ENCODE results near the gene DNAJB11. TPM values are rescaled to one million over a fixed set of nuclear protein-coding genes. Genes with fewer than 3 reads are reported as not detected.

DNAJB11 gene
- total and polyA plus RNA-seq, 12 donors = 20.1 to 93.2 (median 39.6) TPM

GRCh38 chr3:186622651-186623310 is 52.3 kb downstream of the DNAJB11 start:
- Histone ChIP-seq H3K4me3 (no peak overlapping the region), H3K27me3 (no peaks in the 10 kb centered on the region), H3K27ac (no peak overlapping the region), H3K36me3 (replicated peaks in 1 of 2) (no peaks in the 10 kb centered on the region), H3K9me3 (replicated peaks in 1 of 3) (no peaks in the 10 kb centered on the region), H3K4me1 (replicated peaks in 1 of 2) (no peaks in the 10 kb centered on the region)
- TF ChIP-seq CTCF (IDR thresholded peaks at IDR 0.05) = no peak
- no peak for TF ChIP-seq POLR2A (IDR thresholded peaks at IDR 0.05)
- intact Hi-C loops (cut with DNase I) = no loop called here
- 20 to 59% (median 50%) methylated on average over 2 of the region's 2 CpGs for WGBS, 4 donors
- DNase-seq = no peak

GRCh38 chr3:186624598-186624997 is 54.1 kb downstream of the DNAJB11 start:
- no peaks in the 10 kb centered on the region for H3K4me1 ChIP-seq (replicated peaks in 1 of 2)
- DNase-seq = no peak
- H3K9me3 ChIP-seq (replicated peaks in 1 of 3) = no peaks in the 10 kb centered on the region
- WGBS, 4 donors = 66 to 73% (median 69%) methylated on average over 4 of the region's 4 CpGs
- no peak overlapping the region for H3K4me3 ChIP-seq
- H3K36me3 ChIP-seq (replicated peaks in 1 of 2) = no peaks in the 10 kb centered on the region
- no peak overlapping the region for H3K27ac ChIP-seq
- TF ChIP-seq CTCF (IDR thresholded peaks at IDR 0.05) (no peak), POLR2A (IDR thresholded peaks at IDR 0.05) (no peak)
- no peaks in the 10 kb centered on the region for H3K27me3 ChIP-seq
- intact Hi-C loops (cut with DNase I) = no loop called here

- Histone ChIP-seq H3K36me3 (replicated peaks in 1 of 2) (no peaks in the 10 kb centered on the region), H3K4me3 (no peak overlapping the region), H3K27ac (no peak overlapping the region), H3K27me3 (no peaks in the 10 kb centered on the region), H3K4me1 (replicated peaks in 1 of 2) (no peaks in the 10 kb centered on the region), H3K9me3 (replicated peaks in 1 of 3) (no peaks in the 10 kb centered on the region)
- TF ChIP-seq POLR2A (IDR thresholded peaks at IDR 0.05) (no peak), CTCF (IDR thresholded peaks at IDR 0.05) (no peak)
- WGBS, 4 donors = 48 to 73% (median 62%) methylated on average over 4 of the region's 4 CpGs
- intact Hi-C loops (cut with DNase I) = no loop called here
- DNase-seq = no peak
Measured at GRCh38 chr3:186625600-186626042, 55.1 kb downstream of the DNAJB11 start.

- Histone ChIP-seq H3K4me3 (no peak overlapping the region), H3K27me3 (no peaks in the 10 kb centered on the region), H3K9me3 (replicated peaks in 1 of 3) (no peaks in the 10 kb centered on the region), H3K4me1 (replicated peaks in 1 of 2) (no peaks in the 10 kb centered on the region), H3K36me3 (replicated peaks in 1 of 2) (no peaks in the 10 kb centered on the region), H3K27ac (no peak overlapping the region)
- DNase-seq = no peak
- 54 to 59% (median 57%) methylated on average over 7 of the region's 7 CpGs for WGBS, 4 donors
- no peak for TF ChIP-seq CTCF (IDR thresholded peaks at IDR 0.05)
- no peak for TF ChIP-seq POLR2A (IDR thresholded peaks at IDR 0.05)
- intact Hi-C loops (cut with DNase I) = no loop called here
Measured at GRCh38 chr3:186626254-186626847, 55.8 kb downstream of the DNAJB11 start.
